Lower leg skin (tissue), 3 donors: Measurements from ENCODE around the gene HEMGN.

Experiments used
- CTCF ChIP-seq, 3 donors: fragments of 450-650 bp; IDR thresholded peaks; one replicate each; pipeline ENCODE4 v1.5.1; 2016; ENCODE audit warnings: antibody characterized with exemption in 3 of 3, mild to moderate bottlenecking in 3 of 3, moderate library complexity in 2 of 3
- POLR2A ChIP-seq, 2 donors: fragments of 450-650 bp; IDR thresholded peaks; one replicate each; pipeline ENCODE4 v1.6.1; 2016 to 2017; ENCODE audit warnings: antibody characterized with exemption in 2 of 2, mild to moderate bottlenecking in 1 of 2, moderate library complexity in 1 of 2

- TF ChIP-seq CTCF (IDR thresholded peaks at IDR 0.05) = no peak
- no peak for TF ChIP-seq POLR2A (IDR thresholded peaks at IDR 0.05)
Measured at GRCh38 chr9:97889941-97890887, 47.8 kb downstream of the HEMGN start.
